PFSK-1 (cell line): ENCODE measurements around the gene SOX30.

Experiments used
- FOXP2 ChIP-seq: optimal IDR thresholded peaks from 2 replicates; pipeline ENCODE3; 2011; ENCODE audit warnings: borderline replicate concordance, control low read depth, inconsistent platforms; ENCODE audit not compliant: insufficient read depth; ENCODE audit errors: extremely low read length, extremely low read depth
- POLR2AphosphoS5 ChIP-seq: IDR thresholded peaks from 2 replicates; pipeline ENCODE4 v1.6.1; 2012; ENCODE audit warnings: low read depth, mild to moderate bottlenecking, control low read depth, low read length, moderate library complexity
- SIN3A ChIP-seq: IDR thresholded peaks from 2 replicates; pipeline ENCODE4 v1.6.1; 2012; ENCODE audit warnings: mild to moderate bottlenecking, low read length, moderate library complexity, borderline replicate concordance; ENCODE audit not compliant: insufficient read depth
- TAF1 ChIP-seq: IDR thresholded peaks from 2 replicates; pipeline ENCODE4 v1.6.1; 2012; ENCODE audit warnings: low read length, control low read depth, borderline replicate concordance; ENCODE audit not compliant: insufficient read depth
- TF ChIP-seq, protein P1 (sequence below), 2 experiments: IDR thresholded peaks; 2 replicates each; pipeline versions ENCODE4 v1.6.1 to v1.8.0; 2011 to 2012; ENCODE audit warnings: low read depth in 2 of 2, low read length in 2 of 2, control low read depth in 1 of 2, inconsistent platforms in 1 of 2, mild to moderate bottlenecking in 1 of 2, moderate library complexity in 1 of 2; ENCODE audit not compliant: insufficient read depth in 1 of 2

Gene SOX30

DNA sequence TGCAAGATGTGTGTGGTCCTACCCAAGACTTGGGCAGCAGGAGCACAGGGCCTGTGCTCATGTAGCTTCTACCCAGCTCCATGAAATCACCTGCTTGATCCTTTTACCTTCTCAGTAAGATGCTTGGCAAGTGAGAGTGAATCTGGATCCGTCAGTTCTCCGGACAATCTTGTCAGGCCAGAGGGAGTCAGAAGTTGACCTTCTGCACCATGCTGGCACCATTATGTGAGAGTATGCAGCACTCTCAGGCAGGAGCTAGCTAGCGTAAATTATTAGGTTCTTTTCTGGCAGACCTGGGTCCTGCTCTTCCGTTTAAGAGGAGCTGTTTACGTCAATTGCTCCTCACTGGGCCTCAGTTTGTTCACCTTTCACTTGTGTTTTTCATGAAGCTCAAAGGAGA lies 39.7 kb downstream of the SOX30 start:
- TF ChIP-seq, protein P1, sequence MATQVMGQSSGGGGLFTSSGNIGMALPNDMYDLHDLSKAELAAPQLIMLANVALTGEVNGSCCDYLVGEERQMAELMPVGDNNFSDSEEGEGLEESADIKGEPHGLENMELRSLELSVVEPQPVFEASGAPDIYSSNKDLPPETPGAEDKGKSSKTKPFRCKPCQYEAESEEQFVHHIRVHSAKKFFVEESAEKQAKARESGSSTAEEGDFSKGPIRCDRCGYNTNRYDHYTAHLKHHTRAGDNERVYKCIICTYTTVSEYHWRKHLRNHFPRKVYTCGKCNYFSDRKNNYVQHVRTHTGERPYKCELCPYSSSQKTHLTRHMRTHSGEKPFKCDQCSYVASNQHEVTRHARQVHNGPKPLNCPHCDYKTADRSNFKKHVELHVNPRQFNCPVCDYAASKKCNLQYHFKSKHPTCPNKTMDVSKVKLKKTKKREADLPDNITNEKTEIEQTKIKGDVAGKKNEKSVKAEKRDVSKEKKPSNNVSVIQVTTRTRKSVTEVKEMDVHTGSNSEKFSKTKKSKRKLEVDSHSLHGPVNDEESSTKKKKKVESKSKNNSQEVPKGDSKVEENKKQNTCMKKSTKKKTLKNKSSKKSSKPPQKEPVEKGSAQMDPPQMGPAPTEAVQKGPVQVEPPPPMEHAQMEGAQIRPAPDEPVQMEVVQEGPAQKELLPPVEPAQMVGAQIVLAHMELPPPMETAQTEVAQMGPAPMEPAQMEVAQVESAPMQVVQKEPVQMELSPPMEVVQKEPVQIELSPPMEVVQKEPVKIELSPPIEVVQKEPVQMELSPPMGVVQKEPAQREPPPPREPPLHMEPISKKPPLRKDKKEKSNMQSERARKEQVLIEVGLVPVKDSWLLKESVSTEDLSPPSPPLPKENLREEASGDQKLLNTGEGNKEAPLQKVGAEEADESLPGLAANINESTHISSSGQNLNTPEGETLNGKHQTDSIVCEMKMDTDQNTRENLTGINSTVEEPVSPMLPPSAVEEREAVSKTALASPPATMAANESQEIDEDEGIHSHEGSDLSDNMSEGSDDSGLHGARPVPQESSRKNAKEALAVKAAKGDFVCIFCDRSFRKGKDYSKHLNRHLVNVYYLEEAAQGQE (IDR thresholded peaks at IDR 0.05; ENCODE audit: insufficient read depth in 1 of 2, low read depth in 2 of 2, low read length in 2 of 2) = no peak
- no peak for TF ChIP-seq FOXP2
- TF ChIP-seq TAF1 = no peak
- no peak for TF ChIP-seq SIN3A
- TF ChIP-seq POLR2AphosphoS5 = no peak

DNA sequence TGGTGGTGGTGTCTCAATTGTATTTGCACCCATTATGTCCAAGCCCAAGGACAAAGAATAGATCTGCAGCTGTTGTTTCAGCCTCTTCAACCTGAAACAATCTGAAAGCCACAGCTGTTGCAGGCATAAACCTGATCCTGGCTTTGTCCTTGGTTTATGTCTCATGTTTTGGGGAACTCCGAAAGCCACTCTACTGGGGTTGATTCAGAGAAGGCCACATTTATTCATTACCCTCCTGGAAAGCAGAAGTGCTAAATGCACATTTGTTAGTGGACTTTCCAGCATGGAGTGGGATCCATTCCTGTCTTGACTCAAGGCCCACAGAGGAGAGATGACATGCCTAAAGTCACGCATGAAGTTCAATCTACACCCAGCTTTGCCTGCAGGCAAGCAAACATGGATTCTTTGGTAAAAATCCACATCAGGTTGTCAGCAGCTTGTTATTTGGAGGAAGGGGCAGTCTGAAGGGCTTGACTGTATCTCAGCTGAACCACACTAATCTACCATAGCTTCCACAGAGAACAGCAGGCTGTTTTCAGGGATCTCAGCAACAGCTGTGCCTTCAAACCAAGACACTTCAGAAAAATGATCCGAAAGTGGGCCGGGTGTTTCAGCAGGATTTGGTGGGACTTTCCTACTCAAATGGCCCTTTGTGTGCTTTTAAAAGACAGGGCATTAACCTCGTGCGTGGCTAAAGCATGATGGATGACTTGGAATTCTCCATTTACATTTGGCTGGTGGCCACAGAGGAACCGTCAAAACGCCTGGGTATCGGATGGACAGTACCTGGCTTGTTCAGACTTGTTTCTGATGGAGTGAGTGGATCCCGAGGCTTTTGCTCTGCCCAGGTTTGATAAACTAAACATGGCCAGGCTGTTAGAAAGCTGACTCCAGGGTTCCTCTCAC lies 40.4 kb downstream of the SOX30 start:
- TF ChIP-seq, protein P1 (IDR thresholded peaks at IDR 0.05; ENCODE audit: insufficient read depth in 1 of 2, low read depth in 2 of 2, low read length in 2 of 2) = no peak
- no peak for TF ChIP-seq POLR2AphosphoS5
- no peak for TF ChIP-seq SIN3A
- no peak for TF ChIP-seq FOXP2
- TF ChIP-seq TAF1 = no peak

DNA sequence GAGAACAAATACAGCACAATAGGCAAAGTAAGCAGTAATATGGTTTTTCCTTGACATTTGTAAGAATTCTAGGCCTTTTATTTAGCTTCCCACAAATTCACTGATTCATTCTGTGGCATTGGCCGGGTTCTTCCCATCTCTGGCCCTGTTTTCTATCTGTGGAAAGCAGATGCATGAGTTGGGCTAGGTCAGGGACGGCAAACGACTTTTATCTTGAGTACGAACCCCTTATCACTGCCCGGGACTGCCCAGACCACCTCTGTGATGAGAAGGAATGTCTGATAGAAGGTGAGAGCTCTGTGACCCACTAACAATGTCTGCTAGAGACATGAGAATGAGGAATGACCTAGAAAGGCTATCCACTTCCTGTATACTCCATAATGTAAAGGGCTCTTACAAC lies 41.2 kb downstream of the SOX30 start:
- TF ChIP-seq SIN3A (no peak), FOXP2 (no peak), TAF1 (no peak), POLR2AphosphoS5 (no peak)
- TF ChIP-seq, protein P1 (IDR thresholded peaks at IDR 0.05; ENCODE audit: insufficient read depth in 1 of 2, low read depth in 2 of 2, low read length in 2 of 2) = no peak

DNA sequence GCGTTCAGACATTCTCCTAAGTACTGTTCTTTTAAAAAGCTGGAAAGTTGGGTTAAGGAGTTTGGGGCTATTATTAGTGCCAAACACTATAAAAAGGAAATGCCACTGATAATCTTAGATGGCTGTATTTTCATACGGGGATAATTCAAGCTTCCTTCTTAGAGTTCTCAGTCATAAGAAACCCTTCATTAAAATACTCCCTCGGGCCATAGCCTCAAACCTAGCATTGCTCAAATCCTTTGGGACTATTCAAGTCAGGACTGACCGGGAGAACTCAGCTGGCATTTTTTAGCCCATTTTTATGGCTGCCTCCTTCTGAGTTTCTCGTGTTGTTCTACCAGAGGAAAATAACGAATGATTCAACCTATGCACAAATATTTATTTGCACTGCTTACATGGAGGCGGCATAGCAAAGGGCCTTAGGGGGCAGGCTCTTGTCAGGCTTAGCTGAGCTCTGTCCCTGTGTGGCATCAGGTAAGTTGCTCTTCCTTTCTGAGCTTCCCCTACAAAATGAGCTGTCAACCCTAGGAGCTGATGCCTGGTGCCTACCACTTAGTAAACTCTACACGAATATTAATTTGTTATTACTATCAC lies 43.2 kb downstream of the SOX30 start:
- no peak for TF ChIP-seq POLR2AphosphoS5

DNA sequence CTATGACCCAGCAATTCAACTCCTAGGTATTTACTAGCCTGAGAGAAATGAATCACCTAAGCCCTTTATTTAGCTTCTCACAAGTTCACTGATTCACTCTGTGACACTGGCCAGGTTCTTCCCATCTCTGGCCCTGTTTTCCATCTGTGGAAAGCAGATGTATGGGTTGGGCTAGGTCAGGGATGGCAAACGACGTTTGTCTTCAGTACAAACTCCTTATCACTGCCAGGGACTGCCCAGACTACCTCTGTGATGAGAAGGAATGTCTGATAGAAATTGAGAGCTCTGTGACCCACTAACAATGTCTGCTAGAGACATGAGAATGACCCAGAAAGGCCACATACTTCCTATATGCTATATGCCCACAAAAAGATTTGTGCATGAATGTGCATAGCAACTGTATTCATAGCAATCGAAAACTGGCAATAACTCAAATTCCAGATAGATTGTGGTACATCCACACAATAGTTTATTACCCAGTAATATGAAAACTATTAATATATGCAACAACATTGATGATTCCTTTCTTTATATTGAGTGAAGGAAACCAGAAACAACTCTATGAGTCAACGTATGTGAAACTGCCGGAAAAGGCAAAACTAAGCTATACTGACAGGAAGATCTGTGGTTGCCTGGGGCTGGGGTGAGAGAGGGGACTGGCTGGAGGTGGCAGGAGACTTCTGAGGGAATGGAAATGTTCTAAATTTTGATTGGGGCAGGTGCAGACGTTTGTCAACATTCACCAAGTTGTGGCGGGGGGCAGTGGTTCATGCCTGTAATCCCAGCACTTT lies 44.7 kb downstream of the SOX30 start:
- TF ChIP-seq TAF1 = no peak
- TF ChIP-seq FOXP2 = no peak

DNA sequence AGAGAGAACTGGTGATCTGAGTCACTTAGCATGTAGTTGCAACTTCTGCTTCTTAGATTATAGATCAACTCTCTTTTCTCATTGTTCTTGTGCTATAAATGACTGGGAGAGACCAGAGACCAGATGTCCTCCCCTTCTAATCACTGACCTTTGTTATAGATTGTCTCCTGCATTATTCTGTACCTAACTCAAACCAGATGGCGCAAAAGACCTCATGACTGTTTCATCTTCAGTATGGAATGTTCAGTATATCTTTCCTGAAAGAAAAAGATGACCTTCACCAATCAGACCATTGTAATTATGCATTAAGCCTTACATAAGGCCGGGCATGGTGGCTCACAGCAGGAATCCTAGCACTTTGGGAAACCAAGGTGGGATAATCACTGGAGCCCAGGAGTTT lies 46.2 kb downstream of the SOX30 start:
- TF ChIP-seq, protein P1 (IDR thresholded peaks at IDR 0.05; ENCODE audit: insufficient read depth in 1 of 2, low read depth in 2 of 2, low read length in 2 of 2) = no peak
- TF ChIP-seq POLR2AphosphoS5 (no peak), TAF1 (no peak), FOXP2 (no peak), SIN3A (no peak)
